DND-41 (cell line): Measurements from ENCODE around the gene MDFI.

Experiments used
- ATAC-seq: fragments of 200-7000 bp; cut with Tn5 transposase; 3 replicates; pipeline ENCODE4 v1.9.1; 2021; ENCODE audit warnings: low read depth; ENCODE audit not compliant: insufficient read depth
- DNase-seq: peaks from one replicate; pipeline ENCODE4 v3.0.0-alpha.2; 2020
- H2AFZ ChIP-seq: 2 replicates; pipeline ENCODE4 v1.6.0; 2012; ENCODE audit warnings: low read depth, low read length
- H3K27ac ChIP-seq: 2 replicates; pipeline ENCODE4 v1.5.1; 2012; ENCODE audit warnings: low read length, inconsistent platforms
- H3K27me3 ChIP-seq: fragments of 200-600 bp; sonication (generic); 2 replicates; pipeline ENCODE4 v1.6.0; 2012; ENCODE audit warnings: low read length, mild to moderate bottlenecking, inconsistent platforms; ENCODE audit not compliant: insufficient read depth, poor library complexity
- H3K36me3 ChIP-seq: 2 replicates; pipeline ENCODE4 v1.5.1; 2012; ENCODE audit warnings: low read length, inconsistent platforms; ENCODE audit not compliant: insufficient read depth
- H3K4me1 ChIP-seq: 2 replicates; pipeline ENCODE4 v1.5.1; 2012; ENCODE audit warnings: mild to moderate bottlenecking, low read length; ENCODE audit not compliant: insufficient read depth
- H3K4me2 ChIP-seq: 2 replicates; pipeline ENCODE4 v1.6.0; 2012; ENCODE audit warnings: mild to moderate bottlenecking, moderate library complexity, low read length, inconsistent platforms; ENCODE audit not compliant: insufficient read depth
- H3K4me3 ChIP-seq, 2 experiments: fragments of 200-600 bp in 1 of 2; shearing (Covaris generic) in 1 of 2; 2 replicates each; pipeline ENCODE4 v1.5.1; 2012 to 2016; ENCODE audit warnings: inconsistent platforms in 2 of 2, low read length in 2 of 2, mild to moderate bottlenecking in 2 of 2, low read depth in 1 of 2, moderate library complexity in 1 of 2
- H3K79me2 ChIP-seq: 2 replicates; pipeline ENCODE4 v1.6.0; 2012; ENCODE audit warnings: low read length, inconsistent platforms; ENCODE audit not compliant: insufficient read depth
- H3K9ac ChIP-seq: 2 replicates; pipeline ENCODE4 v1.6.0; 2012; ENCODE audit warnings: low read depth, mild to moderate bottlenecking, inconsistent platforms, low read length, moderate library complexity
- H3K9me3 ChIP-seq: 2 replicates; pipeline ENCODE4 v1.5.1; 2012; ENCODE audit warnings: low read length, moderate library complexity, mild to moderate bottlenecking, inconsistent platforms; ENCODE audit not compliant: insufficient read depth, severe bottlenecking
- H4K20me1 ChIP-seq: 2 replicates; pipeline ENCODE4 v1.6.0; 2012; ENCODE audit warnings: low read length; ENCODE audit not compliant: insufficient read depth
- EZH2 ChIP-seq: IDR thresholded peaks from 3 replicates; pipeline ENCODE4 v1.6.1; 2012; ENCODE audit warnings: borderline replicate concordance, low read depth, mild to moderate bottlenecking, moderate library complexity, low read length, inconsistent platforms; ENCODE audit not compliant: severe bottlenecking
- TF ChIP-seq, protein P1 (sequence below): IDR thresholded peaks from 2 replicates; pipeline ENCODE4 v1.5.1; 2012; ENCODE audit warnings: borderline replicate concordance, low read length, moderate library complexity, mild to moderate bottlenecking; ENCODE audit not compliant: poor library complexity, severe bottlenecking; ENCODE audit errors: extremely low read depth

MDFI gene

DNA sequence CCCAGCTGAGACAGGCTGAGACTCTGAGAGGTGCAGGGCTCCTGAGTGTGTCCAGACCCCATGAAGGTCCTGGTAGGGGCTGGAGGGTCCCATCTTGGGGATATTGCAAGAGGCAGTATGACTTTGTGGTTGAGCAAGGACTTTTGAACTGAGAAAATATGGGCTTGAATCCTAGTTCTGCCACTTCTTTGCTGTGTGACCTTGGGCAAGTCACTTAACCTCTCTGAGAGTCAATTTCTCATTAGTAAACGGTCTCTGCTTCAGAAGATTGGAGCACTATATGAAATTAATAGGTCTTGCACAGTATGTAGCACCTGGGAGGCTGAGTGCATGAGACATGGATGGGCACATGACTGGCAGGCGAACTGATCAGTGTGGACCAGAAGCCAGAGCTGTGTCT, 54.5 kb downstream of the MDFI start:
- no peaks in the 10 kb centered on the region for H3K4me1 ChIP-seq
- TF ChIP-seq, protein P1, sequence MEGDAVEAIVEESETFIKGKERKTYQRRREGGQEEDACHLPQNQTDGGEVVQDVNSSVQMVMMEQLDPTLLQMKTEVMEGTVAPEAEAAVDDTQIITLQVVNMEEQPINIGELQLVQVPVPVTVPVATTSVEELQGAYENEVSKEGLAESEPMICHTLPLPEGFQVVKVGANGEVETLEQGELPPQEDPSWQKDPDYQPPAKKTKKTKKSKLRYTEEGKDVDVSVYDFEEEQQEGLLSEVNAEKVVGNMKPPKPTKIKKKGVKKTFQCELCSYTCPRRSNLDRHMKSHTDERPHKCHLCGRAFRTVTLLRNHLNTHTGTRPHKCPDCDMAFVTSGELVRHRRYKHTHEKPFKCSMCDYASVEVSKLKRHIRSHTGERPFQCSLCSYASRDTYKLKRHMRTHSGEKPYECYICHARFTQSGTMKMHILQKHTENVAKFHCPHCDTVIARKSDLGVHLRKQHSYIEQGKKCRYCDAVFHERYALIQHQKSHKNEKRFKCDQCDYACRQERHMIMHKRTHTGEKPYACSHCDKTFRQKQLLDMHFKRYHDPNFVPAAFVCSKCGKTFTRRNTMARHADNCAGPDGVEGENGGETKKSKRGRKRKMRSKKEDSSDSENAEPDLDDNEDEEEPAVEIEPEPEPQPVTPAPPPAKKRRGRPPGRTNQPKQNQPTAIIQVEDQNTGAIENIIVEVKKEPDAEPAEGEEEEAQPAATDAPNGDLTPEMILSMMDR, result no peak
- no peak for TF ChIP-seq EZH2
- no peak overlapping the region for H3K9ac ChIP-seq
- DNase-seq (no peak), ATAC-seq (no peak)
- H3K4me2 ChIP-seq, result no peak overlapping the region
- H3K36me3 ChIP-seq, result 0 out of 2 replicates have a peak, but pooled peaks cover 3% of the 10 kb centered on the region
- no peaks in the 10 kb centered on the region for H3K9me3 ChIP-seq
- no peaks in the 10 kb centered on the region for H3K79me2 ChIP-seq
- no peak overlapping the region for H3K27ac ChIP-seq
- H4K20me1 ChIP-seq, result peaks cover 5% of the 10 kb centered on the region; the same call in 1 of the 2 replicates
- H3K4me3 ChIP-seq, result no peak overlapping the region
- H3K27me3 ChIP-seq, result no peaks in the 10 kb centered on the region
- no peak overlapping the region for H2AFZ ChIP-seq

GRCh38 chr6:41693281-41694240, 55.3 kb downstream of the MDFI start:
- H3K36me3 ChIP-seq, result no peaks in the 10 kb centered on the region
- H4K20me1 ChIP-seq, result peaks cover 5% of the 10 kb centered on the region; the same call in 1 of the 2 replicates
- no peak overlapping the region for H3K27ac ChIP-seq
- ATAC-seq (no peak), DNase-seq (no peak)
- no peaks in the 10 kb centered on the region for H3K4me1 ChIP-seq
- no peak overlapping the region for H2AFZ ChIP-seq
- no peaks in the 10 kb centered on the region for H3K27me3 ChIP-seq
- no peaks in the 10 kb centered on the region for H3K9me3 ChIP-seq
- TF ChIP-seq EZH2, result no peak
- TF ChIP-seq, protein P1, result no peak
- H3K4me2 ChIP-seq, result no peak overlapping the region
- H3K9ac ChIP-seq, result no peak overlapping the region
- no peaks in the 10 kb centered on the region for H3K79me2 ChIP-seq
- H3K4me3 ChIP-seq, result no peak overlapping the region

GRCh38 chr6:41694815-41695526, 56.7 kb downstream of the MDFI start:
- Histone ChIP-seq H4K20me1 (peaks cover 5% of the 10 kb centered on the region; the same call in 1 of the 2 replicates), H3K9me3 (no peaks in the 10 kb centered on the region), H3K4me1 (no peaks in the 10 kb centered on the region), H3K27ac (no peak overlapping the region), H3K4me2 (no peak overlapping the region), H3K4me3 (no peak overlapping the region), H3K36me3 (no peaks in the 10 kb centered on the region), H3K27me3 (no peaks in the 10 kb centered on the region), H3K9ac (no peak overlapping the region), H3K79me2 (no peaks in the 10 kb centered on the region), H2AFZ (no peak overlapping the region)
- DNase-seq, result no peak
- no peak for TF ChIP-seq EZH2
- TF ChIP-seq, protein P1, result no peak
- no peak for ATAC-seq
